NCI-H226 (cell line): Measurements from ENCODE around the gene SCAF11.
"Not testable (repeated sequence)": the region's sequence is repeated elsewhere in the genome, so short reads cannot be mapped to it uniquely, and the experiment has no call there.

ENCODE experiments used
- DNase-seq: peaks from one replicate; pipeline ENCODE4 v3.0.0-alpha.2; 2015

The SCAF11 gene, protein sequence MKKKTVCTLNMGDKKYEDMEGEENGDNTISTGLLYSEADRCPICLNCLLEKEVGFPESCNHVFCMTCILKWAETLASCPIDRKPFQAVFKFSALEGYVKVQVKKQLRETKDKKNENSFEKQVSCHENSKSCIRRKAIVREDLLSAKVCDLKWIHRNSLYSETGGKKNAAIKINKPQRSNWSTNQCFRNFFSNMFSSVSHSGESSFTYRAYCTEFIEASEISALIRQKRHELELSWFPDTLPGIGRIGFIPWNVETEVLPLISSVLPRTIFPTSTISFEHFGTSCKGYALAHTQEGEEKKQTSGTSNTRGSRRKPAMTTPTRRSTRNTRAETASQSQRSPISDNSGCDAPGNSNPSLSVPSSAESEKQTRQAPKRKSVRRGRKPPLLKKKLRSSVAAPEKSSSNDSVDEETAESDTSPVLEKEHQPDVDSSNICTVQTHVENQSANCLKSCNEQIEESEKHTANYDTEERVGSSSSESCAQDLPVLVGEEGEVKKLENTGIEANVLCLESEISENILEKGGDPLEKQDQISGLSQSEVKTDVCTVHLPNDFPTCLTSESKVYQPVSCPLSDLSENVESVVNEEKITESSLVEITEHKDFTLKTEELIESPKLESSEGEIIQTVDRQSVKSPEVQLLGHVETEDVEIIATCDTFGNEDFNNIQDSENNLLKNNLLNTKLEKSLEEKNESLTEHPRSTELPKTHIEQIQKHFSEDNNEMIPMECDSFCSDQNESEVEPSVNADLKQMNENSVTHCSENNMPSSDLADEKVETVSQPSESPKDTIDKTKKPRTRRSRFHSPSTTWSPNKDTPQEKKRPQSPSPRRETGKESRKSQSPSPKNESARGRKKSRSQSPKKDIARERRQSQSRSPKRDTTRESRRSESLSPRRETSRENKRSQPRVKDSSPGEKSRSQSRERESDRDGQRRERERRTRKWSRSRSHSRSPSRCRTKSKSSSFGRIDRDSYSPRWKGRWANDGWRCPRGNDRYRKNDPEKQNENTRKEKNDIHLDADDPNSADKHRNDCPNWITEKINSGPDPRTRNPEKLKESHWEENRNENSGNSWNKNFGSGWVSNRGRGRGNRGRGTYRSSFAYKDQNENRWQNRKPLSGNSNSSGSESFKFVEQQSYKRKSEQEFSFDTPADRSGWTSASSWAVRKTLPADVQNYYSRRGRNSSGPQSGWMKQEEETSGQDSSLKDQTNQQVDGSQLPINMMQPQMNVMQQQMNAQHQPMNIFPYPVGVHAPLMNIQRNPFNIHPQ (N-terminal part only)

DNA sequence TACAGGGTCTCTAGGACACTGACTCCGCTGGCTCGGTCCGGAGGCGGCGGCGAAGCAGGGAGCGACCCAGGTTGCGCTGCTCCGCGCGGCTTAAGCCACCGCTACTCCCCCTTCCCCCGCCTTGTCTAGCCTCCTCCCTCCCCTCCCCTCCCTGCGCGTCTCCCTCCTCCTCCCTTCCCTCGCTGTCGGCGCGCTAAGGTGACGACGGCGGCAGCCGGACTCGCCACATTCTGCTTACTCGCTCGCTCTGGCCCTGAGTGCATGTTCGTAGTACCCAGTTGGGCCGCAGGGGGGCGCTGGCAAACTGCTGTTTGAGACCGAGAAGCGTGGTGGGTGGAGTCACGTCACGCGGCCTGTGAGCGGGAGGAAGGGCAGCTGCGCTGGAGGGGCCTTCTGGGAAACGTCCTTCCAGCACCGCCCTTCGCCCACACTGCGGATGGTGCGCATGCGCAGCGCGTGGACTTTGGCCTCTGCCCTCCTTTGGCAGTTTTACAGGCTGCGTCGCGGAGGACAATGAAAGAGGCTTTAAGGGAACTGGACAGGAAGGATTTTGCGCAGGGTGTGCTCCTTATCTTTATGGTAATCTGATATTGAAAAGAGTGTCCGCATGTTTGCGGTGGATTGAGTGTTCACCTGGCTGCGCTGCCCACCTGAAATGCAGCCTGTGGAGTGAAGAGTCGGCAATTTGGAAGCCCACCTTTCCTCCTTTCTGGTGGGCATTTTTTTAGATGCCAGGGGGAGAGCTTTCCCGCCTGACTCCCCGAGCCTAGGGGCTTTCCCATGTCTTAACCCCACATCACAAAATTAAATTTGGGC is at the start of gene SCAF11:
TSS of gene SCAF11 (minus strand) at position 107 of the 816 bp plus-strand sequence. CDS start 26,407 bp downstream, outside the sequence.
- DNase-seq: peak; percentile 99

DNA sequence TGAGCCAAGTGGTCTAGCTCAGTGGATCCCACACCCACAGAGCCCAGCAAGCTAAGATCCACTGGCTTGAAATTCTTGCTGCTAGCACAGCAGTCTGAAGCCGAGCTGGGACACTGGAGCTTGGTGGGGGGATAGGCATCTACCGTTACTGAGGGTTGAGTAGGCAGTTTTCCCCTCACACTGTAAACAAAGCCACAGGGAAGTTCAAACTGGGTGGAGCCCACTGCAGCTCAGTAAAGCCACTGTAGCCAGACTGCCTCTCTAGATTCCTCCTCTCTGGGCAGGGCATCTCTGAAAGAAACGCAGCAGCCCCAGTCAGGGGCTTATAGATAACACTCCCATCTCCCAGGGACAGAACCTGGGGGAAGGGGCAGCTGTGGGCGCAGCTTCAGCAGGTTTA is 46.7 kb upstream of the SCAF11 start:
- DNase-seq: not testable (repeated sequence)

DNA sequence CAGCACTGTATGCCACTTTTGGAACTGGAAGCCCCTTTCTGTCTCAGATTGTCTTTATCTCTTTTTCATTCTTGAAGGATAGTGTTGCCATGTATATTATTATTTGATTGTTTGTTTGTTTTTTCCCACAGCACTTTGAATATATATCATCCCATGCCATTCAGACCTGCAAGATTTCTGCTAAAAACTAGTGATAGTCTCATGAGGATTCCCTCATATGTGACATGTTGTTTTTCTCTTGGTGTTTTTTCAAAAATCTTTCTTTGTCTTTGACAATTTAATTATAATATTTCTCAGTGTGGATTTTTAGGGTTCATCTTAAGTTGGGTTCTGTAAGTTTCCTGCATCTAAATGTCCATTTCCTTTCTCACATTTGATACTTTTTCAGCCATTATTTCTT is 36.8 kb upstream of the SCAF11 start:
- no peak for DNase-seq

DNA sequence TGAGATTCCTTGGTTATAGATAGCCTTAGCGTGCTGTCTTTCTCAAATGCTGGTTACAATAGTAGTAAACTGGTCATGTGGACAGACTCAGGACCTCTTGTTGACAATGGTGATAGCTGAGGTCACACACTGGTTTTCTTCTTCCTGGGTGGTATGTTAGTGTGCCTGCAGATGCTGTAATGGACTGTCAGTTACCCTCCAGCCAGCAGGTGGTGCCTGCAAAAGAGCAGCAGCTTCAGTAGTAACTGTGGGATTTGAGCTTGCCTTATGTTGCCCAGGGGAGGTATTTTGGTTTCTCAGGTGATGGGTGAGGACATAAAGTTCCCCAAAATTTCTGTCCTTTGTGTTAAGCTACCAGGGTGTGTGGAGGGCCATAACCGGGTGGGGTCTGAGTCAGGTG is 33.7 kb upstream of the SCAF11 start:
- DNase-seq: no peak

DNA sequence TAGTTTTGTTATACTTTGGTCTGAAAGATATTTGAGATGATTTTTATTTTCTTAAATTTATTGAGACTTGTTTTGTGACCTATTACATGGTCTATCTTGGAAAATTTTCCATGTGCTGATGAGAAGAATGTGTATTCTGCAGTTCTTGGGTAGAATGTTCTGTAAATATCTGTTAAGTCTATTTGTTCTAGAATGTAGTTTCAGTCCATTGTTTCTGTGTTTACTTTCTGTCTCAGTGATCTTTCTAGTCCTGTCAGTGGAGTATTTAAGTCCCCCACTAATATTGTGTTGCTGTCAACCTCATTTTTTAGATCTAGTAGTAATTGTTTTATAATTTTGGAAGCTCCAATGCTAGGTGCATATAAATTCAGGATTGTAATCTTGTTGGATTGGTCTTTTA is 30.4 kb upstream of the SCAF11 start:
- DNase-seq: no peak

DNA sequence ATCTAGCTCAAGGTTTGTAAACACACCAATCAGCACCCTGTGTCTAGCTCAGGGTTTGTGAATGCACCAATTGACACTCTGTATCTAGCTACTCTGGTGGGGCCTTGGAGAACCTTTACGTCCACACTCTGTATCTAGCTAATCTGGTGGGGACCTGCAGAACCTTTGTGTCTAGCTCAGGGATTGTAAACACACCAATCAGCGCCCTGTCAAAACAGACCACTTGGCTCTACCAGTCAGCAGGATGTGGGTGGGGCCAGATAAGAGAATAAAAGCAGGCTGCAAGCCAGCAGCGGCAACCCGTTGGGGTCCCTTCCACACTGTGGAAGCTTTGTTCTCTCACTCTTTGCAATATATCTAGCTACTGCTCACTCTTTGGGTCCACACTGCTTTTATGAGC is 28.3 kb upstream of the SCAF11 start:
- not testable (repeated sequence) for DNase-seq

DNA sequence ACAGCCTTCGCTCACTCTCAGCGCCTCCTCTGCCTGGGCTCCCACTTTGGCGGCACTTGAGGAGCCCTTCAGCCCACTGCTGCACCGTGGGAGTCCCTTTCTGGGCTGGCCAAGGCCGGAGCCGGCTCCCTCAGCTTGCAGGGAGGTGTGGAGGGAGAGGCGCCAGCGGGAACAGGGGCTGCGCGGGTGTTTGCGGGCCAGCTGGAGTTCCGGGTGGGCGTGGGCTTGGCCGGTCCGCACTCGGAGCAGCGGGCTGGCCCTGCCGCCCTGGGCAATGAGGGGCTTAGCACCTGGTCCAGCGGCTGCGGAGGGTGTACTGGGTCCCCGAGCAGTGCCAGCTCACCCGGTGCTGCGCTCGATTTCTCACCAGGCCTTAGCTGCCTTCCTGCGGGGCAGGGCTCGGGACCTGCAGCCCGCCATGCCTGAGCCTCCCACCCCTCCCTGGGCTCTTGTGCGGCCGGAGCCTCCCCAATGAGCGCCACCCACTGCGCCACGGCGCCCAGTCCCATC is 27.5 kb upstream of the SCAF11 start:
- DNase-seq: not testable (repeated sequence)

DNA sequence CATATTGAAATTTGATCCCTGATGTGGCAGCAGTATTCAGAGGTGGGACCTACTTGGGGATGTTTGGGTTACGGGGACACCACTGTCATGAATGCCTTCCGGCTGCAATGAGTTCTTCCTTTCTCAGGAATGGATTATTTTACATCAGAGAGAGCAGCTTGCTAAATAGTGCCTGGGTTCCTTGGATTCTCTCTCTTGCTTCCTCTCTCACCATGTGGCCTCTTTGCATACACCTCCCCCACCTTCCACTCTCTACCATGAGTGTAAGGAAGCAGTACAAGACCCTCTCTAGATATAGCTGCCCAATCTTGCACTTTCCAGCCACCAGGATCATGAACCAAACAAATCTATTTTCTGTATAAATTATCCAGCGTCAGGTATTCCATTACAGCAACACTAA is 15.4 kb upstream of the SCAF11 start:
- no peak for DNase-seq

DNA sequence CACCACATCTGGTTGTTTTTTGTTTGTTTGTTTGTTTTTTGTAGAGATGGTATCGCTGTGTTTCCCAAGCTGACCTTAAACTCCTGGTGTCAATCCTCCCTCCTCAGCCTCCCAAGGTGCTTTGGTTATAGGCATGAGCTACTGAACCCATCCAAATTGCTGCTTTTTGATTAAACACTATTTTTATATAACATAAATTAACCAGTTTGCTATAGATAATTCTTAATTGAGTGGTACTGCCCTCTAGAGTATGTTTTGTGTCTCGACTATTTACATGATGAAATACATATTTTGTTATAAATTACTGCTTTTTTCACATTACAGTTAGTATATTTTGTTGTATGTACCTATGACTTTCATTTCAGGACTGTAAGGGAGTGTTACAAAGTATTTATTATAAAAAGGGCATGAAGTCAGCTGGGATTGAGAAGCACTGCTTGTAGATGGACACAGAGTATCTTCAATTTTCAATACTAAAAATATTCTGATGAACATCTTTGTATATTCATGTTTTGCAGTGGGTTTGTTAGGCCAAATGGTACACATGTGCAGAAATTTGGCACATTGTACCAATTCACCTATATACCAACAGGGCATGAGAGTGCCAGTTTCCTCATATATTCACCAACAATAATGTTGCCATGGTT is 14.9 kb upstream of the SCAF11 start:
- DNase-seq: no peak

DNA sequence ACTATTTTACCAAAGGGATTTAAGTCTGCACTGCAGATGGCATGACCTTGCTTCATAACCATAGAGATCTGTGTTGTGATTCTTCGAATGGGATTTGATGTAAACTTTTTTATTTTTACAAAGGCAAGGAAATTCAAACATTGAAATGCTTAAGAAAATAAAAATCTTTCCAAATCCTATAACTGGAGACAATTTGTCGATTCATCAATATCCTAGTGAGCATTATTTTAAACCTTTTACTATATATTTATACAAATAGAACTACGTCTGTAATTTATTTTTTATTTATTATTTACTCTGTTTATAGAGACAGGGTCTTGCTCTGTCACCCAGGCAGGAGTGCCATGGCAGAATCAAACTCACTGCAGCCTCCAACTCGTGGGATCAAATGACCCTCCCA is 14.3 kb upstream of the SCAF11 start:
- DNase-seq: no peak

DNA sequence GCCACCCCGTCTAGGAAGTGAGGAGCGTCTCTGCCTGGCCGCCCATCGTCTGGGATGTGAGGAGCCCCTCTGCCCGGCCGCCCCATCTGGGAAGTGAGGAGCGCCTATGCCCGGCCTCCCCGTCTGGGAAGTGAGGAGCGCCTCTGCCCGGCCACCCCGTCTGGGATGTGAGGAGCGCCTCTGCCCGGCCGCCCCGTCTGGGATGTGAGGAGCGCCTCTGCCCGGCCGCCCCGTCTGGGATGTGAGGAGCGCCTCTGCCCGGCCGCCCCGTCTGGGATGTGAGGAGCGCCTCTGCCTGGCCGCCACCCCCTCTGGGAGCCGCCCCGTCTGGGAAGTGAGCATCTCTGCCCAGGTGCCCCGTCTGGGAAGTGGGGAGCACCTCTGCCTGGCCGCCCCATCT is 9.7 kb upstream of the SCAF11 start:
- DNase-seq: not testable (repeated sequence)

DNA sequence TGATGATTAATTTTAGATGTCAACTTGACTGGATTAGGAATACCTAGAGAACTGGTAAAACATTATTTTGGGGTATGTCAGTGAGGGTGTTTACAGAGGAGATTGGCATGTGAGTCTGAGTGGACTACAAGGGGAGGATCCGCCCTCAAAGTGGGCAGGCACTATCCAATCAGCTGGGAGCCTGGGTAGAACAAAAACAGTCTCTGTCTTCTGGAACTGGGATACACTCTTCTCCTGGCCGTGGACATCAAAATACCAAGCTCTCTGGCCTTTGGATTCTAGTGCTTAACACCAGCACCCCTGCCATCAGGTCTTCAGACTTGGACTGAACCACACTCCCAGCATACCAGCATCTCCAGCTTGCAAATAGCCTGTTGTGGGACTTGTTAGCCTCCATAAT is 4.4 kb upstream of the SCAF11 start:
- no peak for DNase-seq

DNA sequence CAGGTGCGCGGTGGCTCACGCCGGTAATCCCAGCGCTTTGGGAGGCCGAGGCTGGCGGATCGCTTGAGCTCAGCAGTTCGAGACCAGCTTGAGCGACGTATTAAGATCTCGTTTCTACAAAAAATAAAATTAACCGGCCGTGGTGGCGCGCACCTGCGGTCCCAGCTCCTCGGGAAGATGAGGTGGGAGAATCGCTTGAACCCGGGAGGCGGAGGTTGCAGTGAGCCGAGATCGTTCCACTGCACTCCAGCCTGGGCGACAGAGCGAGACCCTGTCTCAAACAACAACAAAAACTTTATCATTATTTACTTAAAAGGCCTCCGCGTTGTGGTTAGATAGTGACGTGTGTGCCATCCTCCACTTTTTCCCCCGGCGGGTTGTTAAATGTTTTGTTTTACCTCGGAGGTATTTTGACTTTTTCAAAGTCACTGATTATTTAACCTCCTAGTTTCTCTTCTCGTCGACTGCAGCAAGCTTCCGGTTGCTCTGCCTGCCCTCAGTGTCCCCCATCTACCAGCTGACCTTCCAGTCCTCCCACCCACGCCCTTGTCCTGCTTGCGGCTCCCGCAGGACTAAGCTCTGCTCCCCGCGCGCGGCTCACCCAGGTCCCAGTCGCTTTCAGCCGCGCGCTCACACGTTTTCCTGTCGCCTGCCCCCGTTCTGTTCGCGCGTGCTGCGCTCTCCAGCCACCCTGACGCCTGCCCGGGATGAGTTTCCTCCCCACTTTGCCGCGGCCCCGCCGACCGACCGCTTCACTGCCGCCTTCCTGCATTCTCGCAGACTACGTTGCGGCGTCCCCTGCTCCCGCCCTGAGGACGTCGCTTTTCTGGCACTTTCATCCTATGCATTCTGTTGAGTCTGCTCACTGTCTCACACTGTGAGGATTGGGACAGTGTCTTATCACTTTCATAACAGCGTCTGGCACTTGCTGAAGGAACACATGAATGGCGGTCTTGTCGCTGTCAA is 1.2 kb upstream of the SCAF11 start:
- DNase-seq: peak; percentile 25

DNA sequence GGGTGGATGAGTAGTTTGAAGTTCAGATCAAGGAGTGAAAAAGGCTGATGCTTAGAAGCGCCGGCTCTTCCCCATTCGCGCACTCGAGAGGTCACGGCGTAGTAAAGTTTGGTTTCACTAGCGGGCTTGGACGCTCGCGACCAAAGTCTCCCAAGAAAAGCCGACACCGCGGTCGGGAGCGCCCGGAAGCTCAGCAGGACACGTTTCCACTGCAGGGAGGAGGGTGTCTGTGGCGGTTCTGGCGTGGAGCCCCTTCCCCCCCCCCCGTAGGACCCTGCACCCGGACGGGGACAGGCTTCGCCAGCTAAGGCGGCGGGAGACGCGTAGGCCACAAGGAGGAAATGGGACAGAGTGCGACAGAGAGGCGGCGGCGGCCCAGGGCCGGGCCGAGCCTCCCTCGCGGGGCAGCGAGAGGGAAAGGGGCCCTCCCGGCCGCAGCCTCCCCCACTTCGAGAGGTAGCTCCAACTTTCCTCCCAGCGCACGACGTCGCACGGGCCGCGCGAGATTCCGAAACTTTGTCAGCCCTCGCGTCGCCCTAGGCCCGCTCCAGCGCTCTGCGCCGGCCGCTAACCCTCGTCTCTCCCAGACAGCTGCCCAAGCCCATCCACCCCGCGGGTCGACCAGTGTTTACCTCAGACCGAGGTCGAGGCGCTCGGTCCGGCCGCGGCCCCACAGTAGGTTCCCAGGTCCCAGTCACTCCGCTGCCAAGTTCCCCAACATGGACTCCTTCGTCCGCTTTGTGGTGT is 480 bp downstream of the SCAF11 start:
- peak; percentile 74 for DNase-seq

DNA sequence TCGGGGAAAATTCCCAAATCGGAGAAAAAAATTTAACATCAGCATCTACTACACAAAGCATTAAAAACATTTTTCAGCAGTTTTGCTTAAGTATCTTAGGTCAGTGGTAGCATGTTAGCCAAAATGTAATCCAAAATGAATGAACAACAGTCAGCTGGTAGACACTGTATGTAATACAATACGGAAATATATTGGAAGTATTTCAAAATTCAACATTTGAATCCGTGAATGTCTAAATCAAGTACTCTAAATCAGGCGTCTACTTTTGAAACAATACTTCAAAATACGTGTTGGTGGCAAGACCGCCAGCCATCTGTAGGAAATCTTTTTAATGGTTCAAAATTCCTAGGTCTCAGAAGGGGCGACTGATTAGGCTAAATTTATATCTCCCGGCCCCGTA is 1.1 kb downstream of the SCAF11 start:
- DNase-seq: no peak

DNA sequence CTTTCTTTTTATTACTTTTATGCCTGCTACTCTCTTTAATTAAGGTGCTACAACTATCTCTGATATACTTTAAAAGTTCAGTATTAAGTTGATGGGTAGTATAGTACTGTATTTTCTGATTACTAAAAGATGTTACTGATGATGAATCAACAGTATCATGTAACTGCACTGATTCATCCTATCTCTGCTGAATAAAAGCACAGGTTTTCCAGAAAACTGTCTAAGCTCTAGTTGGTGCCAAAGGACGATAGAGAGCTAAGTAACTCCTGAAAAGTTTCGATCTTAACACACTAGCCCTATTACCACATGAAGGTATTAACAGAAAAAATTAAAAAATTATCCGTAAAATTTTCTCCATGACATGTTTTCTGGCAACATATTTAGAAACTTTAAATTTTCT is 2.1 kb downstream of the SCAF11 start:
- DNase-seq: no peak

DNA sequence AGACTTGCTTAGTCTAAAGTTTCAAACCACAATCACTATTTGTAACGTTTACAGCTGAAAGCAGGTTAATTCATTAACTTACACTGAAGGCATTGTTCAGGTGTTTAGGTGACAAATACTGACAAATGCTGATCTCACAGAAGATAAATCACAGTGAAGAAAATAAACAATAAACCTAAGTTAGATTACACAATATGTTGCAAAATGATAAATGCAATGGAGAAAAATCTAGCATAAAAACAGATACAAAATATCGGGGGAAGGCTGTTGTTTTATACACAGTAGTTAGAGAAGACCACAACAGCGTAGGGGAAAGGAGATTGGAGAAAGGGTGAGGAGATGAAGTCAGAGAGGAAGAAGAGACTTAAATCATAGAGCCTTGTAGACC is 3.0 kb downstream of the SCAF11 start:
- DNase-seq: no peak

DNA sequence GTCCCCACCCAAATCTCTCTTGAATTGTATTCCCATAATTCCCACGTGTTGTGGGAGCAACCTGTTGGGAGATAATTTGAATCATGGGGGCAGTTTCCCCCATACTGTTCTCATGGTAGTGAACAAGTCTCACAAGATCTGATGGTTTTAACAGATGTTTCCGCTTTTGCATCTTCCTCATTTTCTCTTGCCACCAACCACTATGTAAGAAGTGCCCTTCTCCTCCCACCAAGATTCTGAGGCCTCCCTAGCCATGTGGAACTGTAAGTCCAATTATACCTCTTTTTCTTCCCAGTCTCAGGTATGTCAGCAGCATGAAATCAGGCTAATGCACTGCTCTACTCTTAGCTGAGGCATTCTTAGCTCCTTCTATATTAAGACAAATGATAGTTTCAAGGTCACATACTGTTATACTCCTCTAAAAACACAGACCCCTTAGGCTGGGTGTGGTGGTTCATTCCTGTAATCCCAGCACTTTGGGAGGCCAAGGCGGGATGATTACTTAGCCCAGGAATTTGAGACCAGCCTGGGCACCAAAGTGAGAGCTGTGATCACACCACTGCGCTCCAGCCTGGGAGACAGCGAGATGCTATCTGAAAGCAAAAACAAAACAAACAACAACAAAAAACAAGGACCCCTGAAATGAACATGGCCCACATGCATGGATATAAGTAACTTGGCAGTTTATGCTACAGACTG is 3.6 kb downstream of the SCAF11 start:
- no peak for DNase-seq
